GM21367 (cell line): ENCODE results near the gene TRAPPC8.
"Not testable (repeated sequence)": the region's sequence is repeated elsewhere in the genome, so short reads cannot be mapped to it uniquely, and the experiment has no call there.

Source experiments
- ATAC-seq: cut with Tn5 transposase; IDR thresholded peaks from one replicate; pipeline ENCODE4 v1.9.1; 2021; ENCODE audit not compliant: unreplicated experiment

The TRAPPC8 gene

DNA sequence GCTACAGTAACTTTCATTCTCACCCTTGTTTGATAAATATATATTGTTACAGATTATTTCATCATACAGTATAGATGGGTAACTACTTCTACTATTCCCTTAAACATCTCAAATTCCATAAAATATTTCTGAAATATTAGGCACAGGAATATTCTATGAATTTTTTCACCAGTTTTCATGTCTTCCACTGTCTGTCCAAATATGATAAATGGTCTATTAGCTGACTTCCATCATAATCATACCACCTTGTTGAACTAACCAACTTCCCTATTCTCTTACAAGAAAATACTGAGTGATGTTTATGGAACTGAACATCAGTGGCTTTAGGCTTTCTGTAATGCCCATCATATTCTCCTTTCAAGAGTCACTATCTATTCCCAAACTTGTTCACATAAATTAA lies 82.4 kb downstream of the TRAPPC8 start:
- no peak for ATAC-seq

DNA sequence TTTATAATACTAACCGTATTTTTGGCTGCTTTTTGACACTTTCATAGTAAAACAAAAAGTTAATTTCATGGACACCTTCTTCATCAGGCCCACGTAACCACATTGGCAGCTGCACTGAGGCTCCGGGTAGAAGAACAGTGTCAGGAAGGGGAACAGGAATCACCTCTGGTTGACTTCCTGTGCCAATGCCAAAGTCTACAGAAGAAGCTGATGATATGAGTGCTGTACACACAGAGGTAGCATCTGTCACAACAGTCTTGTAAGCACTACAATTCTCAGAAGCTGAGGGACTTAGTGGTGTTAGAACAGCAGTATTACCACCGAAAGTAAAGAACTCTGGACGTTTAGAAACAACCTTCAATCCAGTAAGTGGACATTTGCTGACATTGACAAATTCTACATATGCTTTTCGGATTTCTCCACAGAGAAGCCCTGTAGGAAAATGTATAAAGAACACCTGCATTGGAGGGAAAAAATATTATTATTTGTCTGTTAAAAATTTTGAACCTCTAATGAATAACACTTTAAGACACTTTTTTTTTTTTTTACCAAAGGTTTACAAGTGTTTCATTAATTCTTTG lies 85.3 kb downstream of the TRAPPC8 start:
- no peak for ATAC-seq

DNA sequence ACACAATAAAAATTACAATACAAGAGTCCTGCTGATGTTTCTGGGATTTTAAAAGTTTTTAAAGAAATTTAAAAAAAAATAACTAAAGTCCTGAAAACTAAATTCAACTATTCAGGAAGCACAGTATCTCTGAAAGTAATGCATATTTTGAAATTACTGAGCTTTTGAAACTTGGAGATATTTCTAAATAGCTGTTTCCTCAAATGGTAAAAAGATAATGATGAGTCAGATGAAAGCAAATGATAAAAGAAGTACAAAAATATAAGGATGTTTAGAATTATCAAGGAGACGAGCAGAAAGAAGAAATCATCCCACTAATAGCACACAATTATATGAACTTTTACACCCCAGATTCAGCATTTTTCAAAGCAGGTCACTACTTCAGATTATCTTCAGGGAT lies 92.1 kb downstream of the TRAPPC8 start:
- no peak for ATAC-seq

DNA sequence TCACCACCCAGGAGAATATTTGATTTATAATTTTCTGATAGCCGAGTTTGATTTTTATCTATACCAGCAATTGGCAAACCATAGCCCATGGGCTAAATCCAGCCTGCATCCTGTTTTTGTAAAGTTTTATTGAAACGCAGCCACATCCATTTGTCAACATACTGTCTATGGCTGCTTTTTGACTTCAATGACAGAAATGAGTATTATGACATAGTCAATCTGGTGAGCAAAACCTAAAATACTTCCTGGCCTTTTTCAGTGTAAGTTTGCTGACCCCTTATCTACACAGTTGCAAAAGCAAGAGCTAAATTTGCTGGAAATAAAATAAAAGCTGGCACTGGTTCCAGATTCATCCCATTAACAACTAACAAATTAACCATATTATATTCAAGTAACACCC lies 102.4 kb downstream of the TRAPPC8 start:
- ATAC-seq, result no peak

DNA sequence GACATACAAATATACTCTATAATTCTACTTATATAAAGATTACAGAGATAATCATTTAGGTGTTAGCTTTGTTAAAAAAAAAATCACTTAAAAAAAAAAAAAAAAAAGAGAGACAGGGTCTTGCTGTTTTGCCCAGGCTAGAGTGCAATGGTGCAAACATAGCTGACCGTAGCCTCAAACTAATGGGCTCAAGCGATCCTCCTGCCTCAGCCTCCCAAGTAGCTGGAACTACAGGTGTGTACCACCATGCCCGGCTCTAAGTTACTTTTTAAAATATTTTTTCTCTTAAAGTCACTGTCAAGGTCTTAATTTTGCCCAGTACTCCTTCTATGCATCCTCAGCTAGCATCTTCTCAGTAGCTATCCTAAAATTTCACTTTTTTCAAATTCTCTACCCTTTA lies 105.0 kb downstream of the TRAPPC8 start:
- ATAC-seq, result no peak

DNA sequence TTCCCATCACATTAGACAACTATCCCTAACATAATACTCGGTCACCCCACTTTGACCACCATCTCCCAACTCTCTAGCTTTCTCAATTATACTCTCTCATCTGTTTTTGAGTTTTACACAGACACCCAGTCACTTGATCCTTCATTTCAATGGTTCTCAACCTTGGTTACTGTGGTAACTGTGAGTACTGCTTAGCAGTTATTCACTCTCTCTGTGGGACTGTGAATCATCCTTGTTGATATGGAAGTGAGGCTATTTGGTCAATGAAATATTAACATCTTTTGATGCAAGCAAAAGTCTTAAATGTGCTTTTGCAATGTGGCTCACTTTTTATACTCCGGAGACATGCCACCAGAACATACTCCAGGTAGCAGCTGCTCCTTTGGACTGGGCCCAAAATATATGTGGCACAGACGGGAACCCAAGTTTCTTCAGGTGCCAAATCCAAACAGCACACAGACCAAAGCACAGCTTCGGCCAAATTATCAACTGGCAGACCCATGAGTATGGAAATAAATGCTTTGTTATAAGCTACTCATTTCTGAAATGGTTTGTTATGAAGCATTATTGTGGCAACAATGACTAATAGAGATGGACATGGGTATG lies 107.3 kb downstream of the TRAPPC8 start:
- no peak for ATAC-seq

DNA sequence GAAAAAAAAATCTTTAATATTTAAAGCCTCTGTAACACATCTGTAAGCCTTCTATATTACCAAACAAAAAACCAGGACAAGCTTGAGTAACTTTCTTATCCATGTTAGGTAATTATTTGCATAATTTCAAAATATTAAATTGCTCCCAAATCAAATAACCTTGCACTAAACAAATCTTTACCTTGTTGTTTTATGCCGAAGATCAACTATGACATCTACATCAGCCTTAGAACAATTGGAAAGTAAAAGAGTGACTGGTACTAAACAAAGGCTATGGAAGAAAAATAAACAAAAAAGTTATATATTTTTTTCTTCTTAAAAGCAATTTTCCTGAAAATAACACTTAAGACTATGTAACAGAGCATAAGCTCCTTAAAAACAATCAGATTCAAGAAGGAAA lies 111.0 kb downstream of the TRAPPC8 start:
- no peak for ATAC-seq

DNA sequence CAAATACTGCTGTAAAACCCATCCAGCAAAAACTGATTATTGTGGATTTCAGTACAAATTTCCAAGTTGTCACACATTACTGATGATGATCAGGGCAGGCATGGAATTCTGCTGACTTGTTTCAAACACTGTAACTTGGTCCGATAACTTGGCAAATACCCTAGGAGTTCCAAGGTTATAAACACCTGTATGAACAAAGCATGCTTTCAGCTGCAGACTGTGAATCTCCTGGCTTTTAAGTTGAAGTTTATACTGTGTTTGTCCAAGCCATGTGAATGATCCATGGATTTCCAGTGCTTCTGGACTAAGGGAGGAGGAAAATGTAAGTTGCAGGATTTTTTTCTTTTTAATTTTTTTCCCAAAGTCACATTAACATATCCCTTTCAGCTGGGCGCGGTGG lies 112.2 kb downstream of the TRAPPC8 start:
- ATAC-seq, result no peak

DNA sequence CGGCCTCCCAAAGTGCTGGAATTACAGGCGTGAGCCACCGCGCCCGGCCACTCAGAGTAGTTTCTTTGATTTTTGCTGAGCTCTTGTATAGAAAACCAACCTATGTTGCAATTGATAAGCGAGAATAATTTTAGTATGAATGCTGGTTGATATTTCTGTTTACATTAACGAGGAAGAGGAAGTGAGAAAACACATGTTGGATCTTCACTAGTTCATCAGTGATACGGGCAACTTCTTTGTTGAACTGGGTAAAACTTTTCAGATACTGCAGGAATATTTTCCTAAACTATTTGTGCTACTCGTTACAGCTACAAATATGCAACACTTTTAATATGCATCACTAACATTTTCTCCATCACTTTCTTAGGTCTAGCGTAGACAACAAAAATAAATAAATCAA lies 114.3 kb downstream of the TRAPPC8 start:
- no peak for ATAC-seq

DNA sequence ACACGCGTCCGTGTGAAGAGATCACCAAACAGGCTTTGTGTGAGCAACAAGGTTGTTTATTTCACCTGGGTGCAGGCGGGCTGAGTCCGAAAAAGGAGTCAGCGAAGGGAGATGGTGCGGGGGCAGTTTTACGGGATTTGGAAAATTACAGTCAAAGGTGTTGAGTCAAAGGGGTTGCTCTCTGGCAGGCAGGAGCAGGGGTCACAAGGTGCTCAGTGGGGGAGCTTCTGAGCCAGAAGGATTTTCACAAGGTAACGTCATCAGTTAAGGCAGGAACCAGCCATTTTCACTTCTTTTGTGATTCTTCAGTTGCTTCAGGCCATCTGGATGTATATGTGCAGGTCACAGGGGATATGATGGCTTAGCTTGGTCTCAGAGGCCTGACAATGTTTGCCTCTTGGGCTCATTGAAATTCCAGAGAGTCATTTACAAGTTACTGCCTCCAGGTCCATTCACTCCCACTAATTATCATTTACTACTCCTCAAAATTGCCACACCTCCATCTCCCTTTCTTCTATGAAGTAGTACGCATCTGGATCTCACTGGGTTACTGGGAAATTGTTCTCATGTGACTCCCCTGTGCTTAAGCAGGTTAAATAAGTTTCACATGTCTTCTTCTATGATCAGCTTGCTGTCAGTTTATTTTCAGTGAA lies 116.1 kb downstream of the TRAPPC8 start:
- ATAC-seq, result not testable (repeated sequence)

DNA sequence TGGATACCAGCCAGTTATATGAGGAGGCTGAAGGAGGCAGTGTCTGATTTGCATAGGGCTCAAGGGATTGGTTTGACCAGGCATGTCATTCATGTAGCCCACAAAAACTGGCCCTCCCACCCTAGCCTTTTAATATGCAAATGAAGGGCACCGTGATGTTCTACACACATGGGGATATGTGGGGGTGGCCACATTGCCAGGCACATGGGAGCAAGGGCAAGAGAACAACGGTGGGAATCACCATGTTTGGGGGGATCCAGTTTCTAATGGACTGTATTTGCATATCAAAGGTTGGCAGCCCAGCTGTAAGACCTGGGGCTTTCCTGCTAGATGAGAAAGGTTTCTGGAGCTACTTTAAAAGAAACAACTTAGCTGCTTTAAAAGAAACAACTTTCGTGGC lies 117.2 kb downstream of the TRAPPC8 start:
- ATAC-seq, result no peak

DNA sequence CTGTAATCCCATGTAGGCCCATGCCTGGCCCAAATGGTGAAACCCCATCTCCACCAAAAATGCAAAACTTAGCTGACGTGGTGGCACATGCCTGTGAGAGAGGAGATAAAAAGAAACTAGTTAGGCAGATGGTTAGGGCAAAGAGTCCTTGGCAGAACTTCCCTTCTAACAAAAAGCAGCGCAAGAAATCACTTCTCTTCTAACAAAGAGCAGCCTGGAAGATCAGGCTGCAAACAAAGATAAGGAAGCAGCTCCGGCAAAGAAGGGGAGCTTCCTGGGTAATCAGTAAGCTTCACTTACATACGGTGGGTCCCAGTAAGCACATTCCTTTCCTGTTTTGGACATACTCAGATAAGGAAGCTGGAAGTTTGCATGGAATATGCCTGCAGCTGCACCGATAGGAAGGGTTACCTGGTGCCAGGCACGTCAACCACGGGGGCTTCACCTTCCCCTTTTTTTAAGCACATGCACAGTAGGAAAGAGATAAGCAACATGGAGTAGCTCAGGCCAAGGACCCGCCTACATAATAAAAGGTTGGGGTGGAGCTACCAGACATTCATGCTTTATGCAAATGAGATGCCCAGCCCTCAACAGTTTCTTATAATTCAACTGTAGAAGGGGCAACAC lies 121.3 kb downstream of the TRAPPC8 start:
- no peak for ATAC-seq

DNA sequence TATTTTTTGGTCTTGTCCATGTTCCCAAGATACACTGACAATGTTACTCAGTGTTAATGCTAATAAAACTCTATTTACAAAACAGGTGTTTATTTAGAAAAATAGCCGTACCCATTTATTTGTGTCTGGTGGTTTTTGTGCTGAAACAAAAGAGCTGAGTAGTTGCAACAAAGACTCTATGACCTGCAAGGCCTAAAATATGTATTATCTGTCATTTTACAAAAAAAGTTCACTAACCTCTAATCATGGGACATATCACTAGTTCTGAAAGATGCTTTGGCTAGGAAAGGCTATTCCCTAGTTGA lies 123.1 kb downstream of the TRAPPC8 start:
- no peak for ATAC-seq

DNA sequence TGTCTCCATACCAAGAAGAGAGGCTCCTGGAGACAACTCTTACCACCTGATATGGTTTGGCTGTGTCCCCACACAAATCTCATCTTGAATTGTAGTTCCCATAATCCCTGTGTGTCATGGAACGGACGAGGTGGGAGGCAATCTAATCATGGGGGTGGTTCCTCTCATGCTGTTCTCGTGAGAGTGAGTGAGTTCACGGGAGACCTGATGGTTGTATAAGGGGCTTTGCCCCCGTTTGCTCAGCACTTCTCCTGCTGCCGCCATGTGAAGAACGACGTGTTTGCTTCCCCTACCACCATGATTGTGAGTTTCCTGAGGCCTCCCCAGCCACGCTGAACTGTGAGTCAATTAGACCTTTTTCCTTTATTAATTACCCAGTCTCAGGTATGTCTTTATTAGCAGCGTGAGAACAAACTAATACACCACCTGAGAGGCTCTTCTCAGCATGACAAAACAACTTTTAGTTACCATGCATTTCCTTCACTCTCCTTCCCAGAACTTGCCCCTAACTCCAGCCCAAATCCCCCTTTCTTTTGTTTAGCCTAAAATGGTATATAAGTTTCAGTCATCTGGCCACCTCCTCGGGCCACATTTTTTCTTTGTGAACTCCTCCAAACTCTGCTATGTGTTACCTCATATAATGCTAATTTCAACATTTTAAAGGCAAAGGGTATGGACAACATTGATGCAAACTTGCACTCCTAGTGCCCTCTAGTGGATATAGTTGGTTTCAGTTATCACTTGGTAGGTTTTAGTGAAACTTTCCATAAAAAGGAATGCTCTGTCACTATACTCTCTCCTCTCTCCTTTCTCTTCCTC lies 123.6 kb downstream of the TRAPPC8 start:
- peak; percentile 85 for ATAC-seq

DNA sequence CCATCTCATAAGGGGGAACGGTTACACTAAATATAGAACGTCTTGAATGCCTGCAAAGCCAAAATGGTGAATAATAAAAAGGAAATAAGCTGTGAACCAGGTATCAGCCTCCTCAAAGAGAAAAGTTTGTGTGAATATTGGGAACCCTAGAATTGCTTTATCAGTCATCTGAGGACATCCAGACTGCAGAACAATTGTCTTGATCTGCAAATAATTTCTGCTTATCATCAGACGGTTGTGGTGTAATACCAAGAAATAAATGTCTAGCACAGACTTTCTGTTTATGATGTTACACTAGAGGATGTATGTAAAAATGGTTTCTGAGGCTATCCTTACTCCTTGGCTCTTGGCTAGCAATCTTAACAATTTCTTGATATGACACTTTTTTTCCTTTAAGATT lies 128.8 kb downstream of the TRAPPC8 start:
- ATAC-seq, result no peak

DNA sequence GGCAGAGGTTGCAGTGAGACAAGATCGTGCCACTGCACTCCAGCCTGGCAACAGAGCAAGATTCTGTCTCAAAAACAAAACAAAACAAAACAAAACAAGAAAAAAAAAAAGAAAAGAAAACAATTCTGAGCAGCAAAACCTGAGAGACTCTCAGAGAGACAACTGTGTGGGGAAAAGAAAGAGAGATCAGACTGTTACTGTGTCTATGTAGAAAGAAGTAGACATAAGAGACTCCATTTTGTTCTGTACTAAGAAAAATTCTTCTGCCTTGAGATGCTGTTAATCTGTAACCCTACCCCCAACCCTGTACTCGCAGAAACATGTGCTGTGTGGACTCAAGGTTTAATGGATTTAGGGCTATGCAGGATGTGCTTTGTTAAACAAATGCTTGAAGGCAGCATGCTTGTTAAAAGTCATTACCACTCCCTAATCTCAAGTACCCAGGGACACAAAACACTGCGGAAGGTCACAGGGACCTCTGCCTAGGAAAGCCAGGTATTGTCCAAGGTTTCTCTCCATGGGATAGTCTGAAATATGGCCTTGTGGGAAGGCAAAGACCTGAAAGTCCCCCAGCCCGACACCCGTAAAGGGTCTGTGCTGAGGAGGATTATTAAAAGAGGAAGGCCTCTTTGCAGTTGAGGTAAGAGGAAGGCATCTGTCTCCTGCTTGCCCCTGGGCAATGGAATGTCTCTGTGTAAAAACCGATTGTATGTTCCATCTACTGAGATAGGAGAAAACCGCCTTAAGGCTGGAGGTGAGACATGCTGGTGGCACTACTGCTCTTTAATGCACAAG lies 132.4 kb downstream of the TRAPPC8 start:
- ATAC-seq, result not testable (repeated sequence)

DNA sequence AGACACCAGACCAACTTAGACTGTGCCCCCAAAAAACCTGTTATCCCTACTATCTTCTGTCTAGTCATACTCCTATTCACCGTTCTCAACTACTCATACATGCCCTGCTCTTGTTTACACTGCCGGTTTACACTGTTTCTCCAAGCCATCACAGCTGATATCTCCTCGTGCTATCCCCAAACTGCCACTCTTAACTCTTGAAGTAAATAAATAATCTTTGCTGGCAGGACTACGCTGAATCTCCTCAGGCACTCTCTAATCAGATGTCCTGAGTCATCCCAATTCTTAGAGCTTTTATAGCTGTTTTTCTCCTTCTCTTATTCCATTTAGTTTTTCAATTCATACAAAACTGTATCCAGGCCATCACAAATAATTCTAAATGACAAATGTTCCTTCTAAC lies 133.9 kb downstream of the TRAPPC8 start:
- not testable (repeated sequence) for ATAC-seq

DNA sequence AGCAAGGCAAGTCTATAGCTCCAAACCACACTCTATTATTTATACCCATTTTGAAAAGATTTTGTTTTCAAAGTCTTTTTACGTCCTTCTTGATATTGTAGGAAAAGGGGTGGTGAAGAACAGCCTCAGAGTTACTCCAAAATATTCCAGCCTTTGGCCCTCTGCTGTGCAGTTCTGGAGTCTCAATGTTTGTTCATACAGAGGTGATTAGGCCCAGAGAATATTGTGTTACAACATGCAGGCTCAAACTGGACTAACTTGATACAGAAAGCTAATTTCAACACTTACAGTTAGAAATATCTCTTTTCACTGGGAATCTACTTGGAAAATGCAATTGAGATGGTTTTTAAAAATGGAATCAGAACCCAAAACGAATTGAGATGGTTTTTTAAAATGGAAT lies 141.8 kb downstream of the TRAPPC8 start:
- no peak for ATAC-seq

DNA sequence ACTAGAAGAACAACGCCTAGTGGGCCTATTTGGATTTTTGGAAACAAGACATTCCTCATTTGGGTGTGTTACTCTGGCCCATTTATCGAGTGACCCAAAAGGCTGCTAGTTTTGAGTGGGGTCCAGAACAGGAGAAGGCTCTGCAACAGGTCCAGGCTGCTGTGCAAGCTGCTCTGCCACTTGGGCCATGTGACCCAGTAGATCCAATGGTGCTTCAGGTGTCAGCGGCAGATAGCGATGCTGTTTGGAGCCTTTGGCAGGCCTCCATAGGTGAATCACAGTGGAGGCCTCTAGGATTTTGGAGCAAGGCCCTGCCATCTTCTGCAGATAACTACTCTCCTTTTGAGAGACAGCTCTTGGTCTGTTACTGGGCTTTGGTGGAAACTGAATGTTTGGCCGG lies 143.7 kb downstream of the TRAPPC8 start:
- not testable (repeated sequence) for ATAC-seq

DNA sequence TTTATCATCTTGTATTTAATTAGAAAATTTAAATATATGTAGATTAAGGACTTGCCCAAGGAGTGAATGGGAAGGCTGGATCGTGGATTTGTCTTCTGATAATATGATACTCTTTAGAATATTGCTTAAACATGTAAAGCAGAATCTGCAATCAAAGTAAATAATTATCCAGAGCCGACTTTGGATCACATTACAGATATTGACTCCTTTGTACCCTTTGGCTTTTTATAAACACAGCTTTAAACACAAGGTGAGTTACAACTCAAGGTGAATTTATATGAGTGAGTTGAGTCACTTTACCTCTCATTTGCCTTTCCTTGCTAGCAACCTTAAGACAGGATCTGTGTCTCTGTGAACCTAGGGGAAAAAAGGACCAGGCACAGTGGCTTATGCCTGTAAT lies 144.5 kb downstream of the TRAPPC8 start:
- ATAC-seq, result no peak

DNA sequence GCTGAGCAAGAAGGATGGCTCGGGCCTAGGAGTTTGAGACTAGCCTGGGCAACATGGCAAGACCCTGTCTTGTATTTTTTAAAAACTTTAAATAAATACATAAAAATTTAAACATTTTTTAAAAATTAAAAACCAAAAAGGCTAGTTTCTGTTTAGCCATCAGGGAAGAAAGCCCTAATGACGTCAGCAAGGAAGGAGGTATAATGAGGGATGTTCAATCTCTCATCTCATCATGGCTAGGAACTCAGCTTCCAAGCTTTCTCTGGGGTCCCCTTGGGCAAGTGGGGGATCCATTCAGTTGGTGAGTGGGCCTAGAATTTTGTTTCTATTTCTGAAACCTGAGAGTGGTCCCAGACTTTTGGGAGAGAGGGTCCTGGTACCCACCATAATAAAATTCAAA lies 147.2 kb downstream of the TRAPPC8 start:
- ATAC-seq, result no peak
